Choroid plexus epithelial cell (primary cell): ENCODE measurements around the gene RNH1.

ENCODE experiments used
- DNase-seq: peaks from one replicate; pipeline ENCODE4 v3.0.0-alpha.2; 2010; ENCODE audit warnings: low read depth
- H3K4me3 ChIP-seq: 2 replicates; pipeline ENCODE4 v1.5.1; 2011; ENCODE audit warnings: low read depth, mild to moderate bottlenecking, control low read depth, low read length, moderate library complexity
- CTCF ChIP-seq: conservative IDR thresholded peaks from 2 replicates; pipeline ENCODE4 v1.5.1; 2011; ENCODE audit warnings: low read depth, mild to moderate bottlenecking, control low read depth, inconsistent platforms, low read length, moderate library complexity

RNH1 gene

GRCh38 chr11:477052-477715 lies 29.9 kb downstream of the RNH1 start:
- peak; percentile 20 for TF ChIP-seq CTCF
- no peak overlapping the region for H3K4me3 ChIP-seq
- peak; percentile 32 for DNase-seq

- no peak for DNase-seq
- TF ChIP-seq CTCF, result no peak
- no peak overlapping the region for H3K4me3 ChIP-seq
Observed at GRCh38 chr11:476416-476815, 30.6 kb downstream of the RNH1 start.

GRCh38 chr11:475941-476340 lies 31.1 kb downstream of the RNH1 start:
- TF ChIP-seq CTCF, result no peak
- H3K4me3 ChIP-seq, result no peak overlapping the region
- DNase-seq, result no peak

GRCh38 chr11:474914-475506 lies 32.0 kb downstream of the RNH1 start:
- no peak for DNase-seq
- no peak for TF ChIP-seq CTCF
- H3K4me3 ChIP-seq, result no peak overlapping the region

- H3K4me3 ChIP-seq, result no peak overlapping the region
- no peak for DNase-seq
- no peak for TF ChIP-seq CTCF
Observed at GRCh38 chr11:473962-474785, 32.9 kb downstream of the RNH1 start.

GRCh38 chr11:473415-473814 lies 33.6 kb downstream of the RNH1 start:
- no peak for TF ChIP-seq CTCF
- H3K4me3 ChIP-seq, result no peak overlapping the region
- no peak for DNase-seq
